Right lobe of liver (tissue), 6 donors: ENCODE measurements around the gene UBXN1. TPM values are rescaled to one million over a fixed set of nuclear protein-coding genes. Genes with fewer than 3 reads are reported as not detected.

Source experiments
- ATAC-seq, 4 donors: fragments of 200-7000 bp; cut with Tn5 transposase; one replicate each; pipeline ENCODE4 v1.9.1; 2020; ENCODE audit warnings: mild to moderate bottlenecking in 4 of 4, moderate library complexity in 4 of 4
- DNase-seq, 3 donors: peaks; one replicate each; pipeline ENCODE4 v3.0.0-alpha.2; 2020
- H3K27ac ChIP-seq, 3 donors: fragments of 200-600 bp; one replicate each; pipeline ENCODE4 v1.8.0; 2022
- H3K27me3 ChIP-seq, 2 donors: fragments of 200-600 bp; one replicate each; pipeline ENCODE4 v1.8.0; 2022
- H3K36me3 ChIP-seq, 4 donors: fragments of 200-600 bp; sonication (generic) in 1 of 4; one replicate each; pipeline versions ENCODE4 v1.5.1 to v1.8.0; 2017 to 2022; ENCODE audit warnings: control low read depth in 1 of 4
- H3K4me1 ChIP-seq, 4 donors: fragments of 200-600 bp; sonication (generic) in 1 of 4; one replicate each; pipeline versions ENCODE4 v1.5.1 to v1.8.0; 2017 to 2022; ENCODE audit warnings: control low read depth in 1 of 4
- H3K4me3 ChIP-seq, 3 donors: fragments of 200-600 bp; one replicate each; pipeline ENCODE4 v1.8.0; 2022
- H3K9me3 ChIP-seq, 4 donors: fragments of 200-600 bp; sonication (generic) in 1 of 4; one replicate each; pipeline versions ENCODE4 v1.5.1 to v1.8.0; 2017 to 2022; ENCODE audit warnings: control low read depth in 1 of 4
- POLR2A ChIP-seq: fragments of 450-650 bp; IDR thresholded peaks from one replicate; pipeline ENCODE4 v1.6.1; 2017; ENCODE audit warnings: antibody characterized with exemption, mild to moderate bottlenecking
- WGBS: methylation state at CpG from one replicate; pipeline ENCODE4 v1.1.6; 2018; ENCODE audit warnings: low coverage, low lambda C conversion rate; ENCODE audit not compliant: insufficient coverage; ENCODE audit errors: missing lambda C conversion rate; 5-methylcytosine and 5-hydroxymethylcytosine counted together
- intact Hi-C, 2 donors: fragments of 100-400 bp; cut with DNase I; formaldehyde crosslinking; loops; one replicate each; pipeline versions ENCODE4 v1.11.2 to v1.14.1; 2022
- total RNA-seq, 6 experiments: library from RNA; depleted of rRNA in 2 of 6; stranded (reverse); fragments of >200 nt in 2 of 6; fragmentation: NEBNext Ultra II Directional in 3 of 6; extraction: Animal tissue kit (Norgen Biotek cat#: 25700) in 3 of 6; gene quantifications; one replicate each; pipeline versions ENCODE4 v1.1.0 to v1.2.4, GENCODE V29; 2016 to 2023
- TF ChIP-seq, protein P1 (sequence below), 4 donors: fragments of 200-600 bp in 3 of 4; fragments of 450-650 bp in 1 of 4; IDR thresholded peaks; one replicate each; pipeline versions ENCODE4 v1.5.1 to v1.8.0; 2016 to 2022; ENCODE audit warnings: antibody characterized with exemption in 4 of 4, mild to moderate bottlenecking in 2 of 4
- donor health status: DM: no; HTN: yes; CAD: no.
- donor health status: DM: no; HTN: no; CAD: no.
- donor health status: DM: no; HTN: no; CAD: no.
- donor health status: DM: no; HTN: yes; CAD: no.
- donor health status: DM: no; HTN: yes; CAD: no.

The UBXN1 gene
- total RNA-seq, 6 experiments from 2014 or later, result 24.7 to 41.9 (median 28.0) TPM

DNA sequence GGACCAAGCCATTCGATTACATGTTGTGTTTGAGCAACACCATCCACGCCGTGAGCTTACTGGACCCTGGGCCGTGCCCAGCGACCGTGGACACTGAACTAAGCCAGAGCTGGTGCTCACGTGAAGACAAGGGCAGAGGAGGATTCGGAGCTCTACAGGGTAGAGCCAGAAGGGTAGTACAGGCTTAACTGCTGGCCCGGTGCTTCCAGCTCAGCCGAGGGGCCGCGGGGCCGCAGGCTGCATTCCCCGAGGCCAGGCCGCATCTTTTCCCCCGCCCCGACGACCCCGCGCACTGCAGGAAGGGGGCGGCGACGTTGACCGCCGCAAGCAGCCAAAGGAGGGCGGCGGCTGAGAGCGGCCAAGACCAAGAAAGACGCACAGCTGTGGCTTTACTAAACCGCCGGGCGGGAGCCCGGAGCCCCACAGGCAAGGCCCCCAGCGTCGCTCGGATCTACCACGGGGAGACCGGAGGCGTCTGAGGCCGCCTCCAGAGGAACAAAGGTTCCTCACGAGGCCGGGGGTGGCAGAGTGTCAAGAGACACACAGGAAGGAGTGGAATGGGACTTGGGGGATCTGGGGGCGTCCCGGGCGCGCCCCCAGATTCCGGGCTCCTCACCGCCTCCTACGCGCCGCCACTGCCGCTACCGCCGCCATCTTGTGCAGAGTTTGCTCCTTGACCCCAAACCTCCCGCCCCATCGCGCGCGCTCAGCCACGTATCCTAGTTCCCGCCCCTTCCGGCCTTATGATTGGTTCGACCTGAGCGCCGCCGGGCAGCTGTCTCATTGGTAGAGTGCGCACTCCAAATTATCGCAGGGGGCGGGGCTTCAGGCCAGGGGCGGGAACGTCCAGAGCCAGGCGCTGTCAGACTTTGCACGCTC, 32.7 kb downstream of the UBXN1 start, which contains the start of gene GANAB:
GANAB (minus strand) TSS at position 668 of the 879 bp plus-strand sequence; CDS start at position 654, 14 bp downstream.
- intact Hi-C loops, result no loop called here
- Histone ChIP-seq H3K27ac (peak within 1 kb of the TSS; percentile 85 to 92 (median 89)), H3K4me1 (peaks cover 0 to 17% (median 8%) of the 10 kb centered on the region in 4 donors), H3K9me3 (no peaks in the 10 kb centered on the region), H3K4me3 (peak within 1 kb of the TSS; percentile 83 to 99 (median 98)), H3K27me3 (no peaks in the 10 kb centered on the region), H3K36me3 (peaks cover 0 to 26% (median 11%) of the 10 kb centered on the region in 4 donors)
- WGBS, result 0% methylated on average over 24 of the region's 73 CpGs
- peak; percentile 90 for TF ChIP-seq POLR2A
- TF ChIP-seq, protein P1, sequence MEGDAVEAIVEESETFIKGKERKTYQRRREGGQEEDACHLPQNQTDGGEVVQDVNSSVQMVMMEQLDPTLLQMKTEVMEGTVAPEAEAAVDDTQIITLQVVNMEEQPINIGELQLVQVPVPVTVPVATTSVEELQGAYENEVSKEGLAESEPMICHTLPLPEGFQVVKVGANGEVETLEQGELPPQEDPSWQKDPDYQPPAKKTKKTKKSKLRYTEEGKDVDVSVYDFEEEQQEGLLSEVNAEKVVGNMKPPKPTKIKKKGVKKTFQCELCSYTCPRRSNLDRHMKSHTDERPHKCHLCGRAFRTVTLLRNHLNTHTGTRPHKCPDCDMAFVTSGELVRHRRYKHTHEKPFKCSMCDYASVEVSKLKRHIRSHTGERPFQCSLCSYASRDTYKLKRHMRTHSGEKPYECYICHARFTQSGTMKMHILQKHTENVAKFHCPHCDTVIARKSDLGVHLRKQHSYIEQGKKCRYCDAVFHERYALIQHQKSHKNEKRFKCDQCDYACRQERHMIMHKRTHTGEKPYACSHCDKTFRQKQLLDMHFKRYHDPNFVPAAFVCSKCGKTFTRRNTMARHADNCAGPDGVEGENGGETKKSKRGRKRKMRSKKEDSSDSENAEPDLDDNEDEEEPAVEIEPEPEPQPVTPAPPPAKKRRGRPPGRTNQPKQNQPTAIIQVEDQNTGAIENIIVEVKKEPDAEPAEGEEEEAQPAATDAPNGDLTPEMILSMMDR (IDR thresholded peaks at IDR 0.05), result no peak
- ATAC-seq (peak; percentile 95 to 98 (median 97)), DNase-seq (peak; percentile 99 to 100 (median 99))

DNA sequence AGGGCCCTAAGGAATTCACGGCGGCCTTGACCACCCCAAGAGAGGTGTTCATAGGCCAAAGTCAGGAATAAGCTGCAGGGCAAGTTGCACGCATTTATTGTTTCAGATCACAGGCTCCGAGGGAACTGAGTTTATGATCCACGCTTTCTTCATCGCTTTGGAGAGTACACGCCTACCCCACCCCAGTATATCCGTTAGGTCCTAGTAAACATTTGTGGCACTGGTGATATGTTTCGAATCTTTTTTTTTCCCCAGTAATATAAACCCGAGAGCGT, 33.3 kb downstream of the UBXN1 start:
- Histone ChIP-seq H3K4me1 (peaks cover 0 to 17% (median 8%) of the 10 kb centered on the region in 4 donors), H3K9me3 (no peaks in the 10 kb centered on the region), H3K27me3 (no peaks in the 10 kb centered on the region), H3K27ac (peak overlapping the region; percentile 85 to 92 (median 89)), H3K36me3 (peaks cover 0 to 26% (median 11%) of the 10 kb centered on the region in 4 donors), H3K4me3 (peak overlapping the region; percentile 83 to 99 (median 98))
- ATAC-seq, result no peak
- intact Hi-C loops, result no loop called here
- TF ChIP-seq, protein P1 (IDR thresholded peaks at IDR 0.05), result no peak
- TF ChIP-seq POLR2A, result no peak
- no peak for DNase-seq
- WGBS, result 0% methylated on average over 4 of the region's 11 CpGs

DNA sequence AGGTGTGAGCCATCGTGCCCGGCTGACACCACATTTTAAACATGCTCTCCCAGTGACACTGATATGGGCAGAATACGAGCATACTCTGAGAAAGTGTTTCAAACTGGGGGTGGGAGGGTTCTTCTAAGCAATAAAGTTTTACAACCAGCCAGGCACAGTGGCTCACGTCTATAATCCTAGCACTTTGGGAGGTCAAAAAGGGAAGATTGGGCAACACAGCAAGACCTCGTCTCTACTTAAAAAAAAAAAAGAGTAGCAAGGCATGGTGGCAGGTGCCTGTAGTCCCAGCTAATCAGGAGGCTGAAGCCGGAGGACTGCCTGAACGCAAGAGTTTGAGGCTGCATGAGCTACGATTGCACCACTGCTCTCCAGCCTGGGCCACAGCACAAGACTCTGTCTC, 34.7 kb downstream of the UBXN1 start:
- Histone ChIP-seq H3K27ac (no peak overlapping the region), H3K9me3 (no peaks in the 10 kb centered on the region), H3K4me1 (peaks cover 0 to 17% (median 8%) of the 10 kb centered on the region in 4 donors), H3K27me3 (no peaks in the 10 kb centered on the region), H3K4me3 (no peak overlapping the region), H3K36me3 (peaks cover 0 to 20% (median 6%) of the 10 kb centered on the region in 4 donors)
- TF ChIP-seq, protein P1 (IDR thresholded peaks at IDR 0.05), result no peak
- no peak for TF ChIP-seq POLR2A
- DNase-seq, result no peak
- ATAC-seq, result no peak
- 67% methylated on average over 8 of the region's 8 CpGs for WGBS
- intact Hi-C loops, result no loop called here

DNA sequence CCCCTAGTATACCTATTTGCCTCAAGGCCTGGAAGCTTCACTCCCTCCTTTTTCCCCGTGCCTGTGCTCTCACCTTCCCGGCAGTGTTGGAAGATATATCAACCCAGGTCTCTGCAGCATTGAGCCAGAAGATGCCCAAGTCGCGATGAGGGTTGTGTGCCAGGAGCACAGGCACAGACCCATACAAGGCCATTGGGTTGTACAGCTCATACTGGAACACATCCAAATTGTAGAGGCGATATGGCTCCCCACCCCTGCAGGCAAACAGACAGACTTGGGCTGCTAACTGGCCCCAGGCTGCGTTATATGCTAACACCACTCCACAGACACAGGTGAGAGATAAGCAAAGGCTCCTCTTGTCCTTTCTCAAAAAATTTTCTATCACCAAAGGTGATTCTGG, 46.4 kb downstream of the UBXN1 start:
- Histone ChIP-seq H3K4me1 (no peaks in the 10 kb centered on the region), H3K36me3 (peaks cover 18 to 99% (median 55%) of the 10 kb centered on the region in 4 donors), H3K9me3 (no peaks in the 10 kb centered on the region), H3K27me3 (no peaks in the 10 kb centered on the region), H3K4me3 (no peak overlapping the region), H3K27ac (no peak overlapping the region)
- 72% methylated on average over 2 of the region's 6 CpGs for WGBS
- DNase-seq (no peak), ATAC-seq (no peak)
- TF ChIP-seq POLR2A, result no peak
- TF ChIP-seq, protein P1 (IDR thresholded peaks at IDR 0.05), result no peak
- intact Hi-C loops, result no loop called here
